Tibial nerve (tissue), 4 donors: ENCODE results near the gene HNF1B.

ENCODE experiments used
- EP300 ChIP-seq, 2 donors: sonication (generic); formaldehyde crosslinking; IDR thresholded peaks; one replicate each; pipeline ENCODE4 v1.6.1; 2017; ENCODE audit warnings: antibody characterized with exemption in 2 of 2, mild to moderate bottlenecking in 1 of 2
- TF ChIP-seq, protein P1 (sequence below), 5 experiments: fragments of 200-600 bp in 3 of 5; fragments of 450-650 bp in 2 of 5; sonication (generic) in 3 of 5; IDR thresholded peaks; one replicate each; pipeline ENCODE4 v1.5.1; 2016 to 2019; ENCODE audit warnings: antibody characterized with exemption in 5 of 5, mild to moderate bottlenecking in 3 of 5, moderate library complexity in 2 of 5

DNA sequence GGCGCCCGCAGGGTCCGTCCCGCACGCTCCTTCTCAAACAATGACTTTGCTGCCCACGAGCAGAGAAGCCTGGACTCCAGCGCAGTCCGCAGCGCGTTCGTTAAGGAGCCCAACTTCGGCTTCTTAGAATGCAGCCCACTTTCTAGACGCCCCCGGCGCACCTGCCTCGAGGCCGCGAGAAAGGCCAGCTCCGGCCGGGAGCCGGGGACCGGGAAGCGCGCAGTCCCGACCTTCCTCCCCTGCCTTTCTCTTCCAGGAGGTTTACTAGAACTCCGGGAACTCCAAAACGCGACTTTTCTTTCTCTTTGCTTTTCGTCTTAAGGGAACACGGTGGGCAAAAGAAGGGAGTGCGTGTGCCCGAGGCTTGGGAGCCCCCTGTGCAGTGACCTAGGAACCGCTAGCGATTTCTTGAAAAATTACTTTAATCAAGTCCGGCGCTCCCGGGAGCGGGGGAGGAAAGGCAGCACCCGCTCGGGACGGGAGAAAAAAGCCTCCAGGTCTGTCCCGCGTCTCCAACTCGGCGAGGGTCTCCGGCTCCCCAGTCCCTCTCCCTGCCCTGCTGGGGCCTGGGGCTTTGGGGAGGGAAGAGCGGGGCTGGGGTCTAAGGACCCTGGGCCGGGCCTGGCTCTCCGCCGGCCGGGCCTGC, 2.6 kb downstream of the HNF1B start:
- TF ChIP-seq, protein P1, sequence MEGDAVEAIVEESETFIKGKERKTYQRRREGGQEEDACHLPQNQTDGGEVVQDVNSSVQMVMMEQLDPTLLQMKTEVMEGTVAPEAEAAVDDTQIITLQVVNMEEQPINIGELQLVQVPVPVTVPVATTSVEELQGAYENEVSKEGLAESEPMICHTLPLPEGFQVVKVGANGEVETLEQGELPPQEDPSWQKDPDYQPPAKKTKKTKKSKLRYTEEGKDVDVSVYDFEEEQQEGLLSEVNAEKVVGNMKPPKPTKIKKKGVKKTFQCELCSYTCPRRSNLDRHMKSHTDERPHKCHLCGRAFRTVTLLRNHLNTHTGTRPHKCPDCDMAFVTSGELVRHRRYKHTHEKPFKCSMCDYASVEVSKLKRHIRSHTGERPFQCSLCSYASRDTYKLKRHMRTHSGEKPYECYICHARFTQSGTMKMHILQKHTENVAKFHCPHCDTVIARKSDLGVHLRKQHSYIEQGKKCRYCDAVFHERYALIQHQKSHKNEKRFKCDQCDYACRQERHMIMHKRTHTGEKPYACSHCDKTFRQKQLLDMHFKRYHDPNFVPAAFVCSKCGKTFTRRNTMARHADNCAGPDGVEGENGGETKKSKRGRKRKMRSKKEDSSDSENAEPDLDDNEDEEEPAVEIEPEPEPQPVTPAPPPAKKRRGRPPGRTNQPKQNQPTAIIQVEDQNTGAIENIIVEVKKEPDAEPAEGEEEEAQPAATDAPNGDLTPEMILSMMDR (IDR thresholded peaks at IDR 0.05): no peak
- TF ChIP-seq EP300 (IDR thresholded peaks at IDR 0.05): no peak
